Ishikawa (cell line): Measurements from ENCODE around the gene OTULIN.
A peak's percentile ranks its signal among the peaks of the same experiment; 100 is the strongest.

Experiments used
- CEBPB ChIP-seq: IDR thresholded peaks from 2 replicates; pipeline ENCODE4 v1.6.1; 2012
- CREB1 ChIP-seq: IDR thresholded peaks from 2 replicates; pipeline ENCODE4 v1.6.1; 2012; ENCODE audit warnings: low read depth
- EGR1 ChIP-seq: IDR thresholded peaks from 2 replicates; pipeline ENCODE4 v1.6.1; 2012
- EP300 ChIP-seq: IDR thresholded peaks from 2 replicates; pipeline ENCODE4 v1.6.1; 2012; ENCODE audit warnings: borderline replicate concordance
- FOXM1 ChIP-seq: IDR thresholded peaks from 2 replicates; pipeline ENCODE4 v1.6.1; 2012; ENCODE audit warnings: low read depth, borderline replicate concordance
- NFIC ChIP-seq: IDR thresholded peaks from 2 replicates; pipeline ENCODE4 v1.6.1; 2012
- RAD21 ChIP-seq: IDR thresholded peaks from 2 replicates; pipeline ENCODE4 v1.6.1; 2012; ENCODE audit warnings: low read depth
- TAF1 ChIP-seq: IDR thresholded peaks from 2 replicates; pipeline ENCODE4 v1.6.1; 2012; ENCODE audit warnings: low read depth, mild to moderate bottlenecking
- TCF12 ChIP-seq: IDR thresholded peaks from 2 replicates; pipeline ENCODE4 v1.6.1; 2012; ENCODE audit warnings: low read depth
- TEAD4 ChIP-seq: IDR thresholded peaks from 2 replicates; pipeline ENCODE4 v1.6.1; 2012
- YY1 ChIP-seq: IDR thresholded peaks from 2 replicates; pipeline ENCODE4 v1.6.1; 2012; ENCODE audit warnings: low read depth
- ZBTB7A ChIP-seq: IDR thresholded peaks from 2 replicates; pipeline ENCODE4 v1.6.1; 2012; ENCODE audit warnings: low read depth
- TF ChIP-seq, protein P1 (sequence below): IDR thresholded peaks from 2 replicates; pipeline ENCODE4 v1.6.1; 2012; ENCODE audit warnings: low read depth, mild to moderate bottlenecking
- TF ChIP-seq, protein P2 (sequence below): IDR thresholded peaks from 2 replicates; pipeline ENCODE4 v1.6.1; 2012
- TF ChIP-seq, protein P3 (sequence below): IDR thresholded peaks from 2 replicates; pipeline ENCODE4 v1.6.1; 2012

Gene OTULIN

DNA sequence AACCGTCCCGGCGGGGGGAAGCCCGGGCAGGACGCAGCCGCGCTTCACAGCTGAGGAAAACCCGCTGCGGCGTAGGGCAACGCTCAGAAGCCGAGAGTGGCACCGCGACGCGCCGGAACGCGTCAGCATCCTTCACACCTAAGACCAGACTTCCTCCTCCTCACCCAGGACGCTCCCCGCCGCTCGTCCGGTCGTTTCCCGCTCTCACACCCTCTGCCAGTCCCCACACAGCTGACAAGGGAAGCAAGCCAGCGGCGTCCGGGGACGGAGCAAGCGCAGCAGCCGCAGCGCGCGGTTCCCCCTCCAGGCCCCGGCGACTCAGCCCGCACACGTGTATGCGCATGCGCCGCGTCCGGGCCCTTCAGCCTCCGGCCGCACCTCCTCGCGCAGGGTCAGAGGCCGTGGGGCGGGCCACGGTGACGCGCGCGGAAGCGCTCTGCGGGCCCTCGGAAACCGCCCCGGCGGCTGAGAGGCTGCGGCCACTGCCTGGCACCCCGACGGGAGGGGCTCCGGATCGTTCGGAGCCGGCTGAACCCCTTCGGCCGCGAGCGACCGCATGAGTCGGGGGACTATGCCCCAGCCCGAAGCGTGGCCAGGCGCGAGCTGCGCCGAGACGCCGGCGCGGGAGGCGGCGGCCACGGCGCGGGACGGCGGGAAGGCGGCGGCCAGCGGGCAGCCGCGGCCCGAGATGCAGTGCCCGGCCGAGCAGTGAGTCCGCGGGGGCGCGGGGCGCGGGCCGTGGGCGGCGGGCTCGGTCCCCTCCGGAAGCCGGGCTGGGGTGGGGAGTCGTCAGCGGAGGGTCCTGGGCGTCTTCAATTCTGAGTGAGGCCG is at the start of gene OTULIN:
Gene OTULIN, plus strand, starts transcription at position 449 of the 831 bp plus-strand sequence. Its CDS starts 108 bp downstream, at position 557.
- peak; percentile 54; the same call in 1 of the 2 replicates for TF ChIP-seq TCF12
- TF ChIP-seq TEAD4, result no peak
- TF ChIP-seq NFIC, result no peak
- no peak for TF ChIP-seq YY1
- TF ChIP-seq, protein P1, sequence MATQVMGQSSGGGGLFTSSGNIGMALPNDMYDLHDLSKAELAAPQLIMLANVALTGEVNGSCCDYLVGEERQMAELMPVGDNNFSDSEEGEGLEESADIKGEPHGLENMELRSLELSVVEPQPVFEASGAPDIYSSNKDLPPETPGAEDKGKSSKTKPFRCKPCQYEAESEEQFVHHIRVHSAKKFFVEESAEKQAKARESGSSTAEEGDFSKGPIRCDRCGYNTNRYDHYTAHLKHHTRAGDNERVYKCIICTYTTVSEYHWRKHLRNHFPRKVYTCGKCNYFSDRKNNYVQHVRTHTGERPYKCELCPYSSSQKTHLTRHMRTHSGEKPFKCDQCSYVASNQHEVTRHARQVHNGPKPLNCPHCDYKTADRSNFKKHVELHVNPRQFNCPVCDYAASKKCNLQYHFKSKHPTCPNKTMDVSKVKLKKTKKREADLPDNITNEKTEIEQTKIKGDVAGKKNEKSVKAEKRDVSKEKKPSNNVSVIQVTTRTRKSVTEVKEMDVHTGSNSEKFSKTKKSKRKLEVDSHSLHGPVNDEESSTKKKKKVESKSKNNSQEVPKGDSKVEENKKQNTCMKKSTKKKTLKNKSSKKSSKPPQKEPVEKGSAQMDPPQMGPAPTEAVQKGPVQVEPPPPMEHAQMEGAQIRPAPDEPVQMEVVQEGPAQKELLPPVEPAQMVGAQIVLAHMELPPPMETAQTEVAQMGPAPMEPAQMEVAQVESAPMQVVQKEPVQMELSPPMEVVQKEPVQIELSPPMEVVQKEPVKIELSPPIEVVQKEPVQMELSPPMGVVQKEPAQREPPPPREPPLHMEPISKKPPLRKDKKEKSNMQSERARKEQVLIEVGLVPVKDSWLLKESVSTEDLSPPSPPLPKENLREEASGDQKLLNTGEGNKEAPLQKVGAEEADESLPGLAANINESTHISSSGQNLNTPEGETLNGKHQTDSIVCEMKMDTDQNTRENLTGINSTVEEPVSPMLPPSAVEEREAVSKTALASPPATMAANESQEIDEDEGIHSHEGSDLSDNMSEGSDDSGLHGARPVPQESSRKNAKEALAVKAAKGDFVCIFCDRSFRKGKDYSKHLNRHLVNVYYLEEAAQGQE, result no peak
- TF ChIP-seq CEBPB, result no peak
- TF ChIP-seq, protein P2, sequence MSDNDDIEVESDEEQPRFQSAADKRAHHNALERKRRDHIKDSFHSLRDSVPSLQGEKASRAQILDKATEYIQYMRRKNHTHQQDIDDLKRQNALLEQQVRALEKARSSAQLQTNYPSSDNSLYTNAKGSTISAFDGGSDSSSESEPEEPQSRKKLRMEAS, result peak; percentile 98
- peak; percentile 70; the same call in 1 of the 2 replicates for TF ChIP-seq CREB1
- TF ChIP-seq, protein P3, sequence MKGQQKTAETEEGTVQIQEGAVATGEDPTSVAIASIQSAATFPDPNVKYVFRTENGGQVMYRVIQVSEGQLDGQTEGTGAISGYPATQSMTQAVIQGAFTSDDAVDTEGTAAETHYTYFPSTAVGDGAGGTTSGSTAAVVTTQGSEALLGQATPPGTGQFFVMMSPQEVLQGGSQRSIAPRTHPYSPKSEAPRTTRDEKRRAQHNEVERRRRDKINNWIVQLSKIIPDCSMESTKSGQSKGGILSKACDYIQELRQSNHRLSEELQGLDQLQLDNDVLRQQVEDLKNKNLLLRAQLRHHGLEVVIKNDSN, result peak; percentile 14
- TF ChIP-seq ZBTB7A, result peak; percentile 85
- no peak for TF ChIP-seq EP300
- no peak; the same call in 1 of the 2 replicates for TF ChIP-seq EGR1
- TF ChIP-seq TAF1, result peak; percentile 75
- TF ChIP-seq FOXM1, result no peak

DNA sequence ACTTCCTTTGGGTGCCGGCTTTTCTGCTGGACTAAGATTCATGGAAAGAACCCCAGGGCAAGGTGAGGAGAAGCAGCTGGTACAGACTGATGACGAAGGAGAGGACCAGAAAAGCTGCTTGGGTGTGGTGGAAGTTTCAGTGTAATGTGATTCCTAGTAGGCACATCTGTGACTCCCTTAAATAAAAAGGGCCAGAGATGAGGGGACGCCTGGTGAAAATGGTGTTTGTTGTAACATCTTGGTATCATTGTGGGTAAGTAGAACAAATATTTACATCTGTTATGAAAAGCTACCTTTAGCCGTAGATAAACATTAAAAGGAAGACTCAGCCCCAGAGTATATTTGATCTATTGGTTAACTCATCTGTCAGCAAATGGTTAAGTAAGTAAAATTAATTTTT is 49.2 kb upstream of the OTULIN start:
- no peak for TF ChIP-seq NFIC
- TF ChIP-seq YY1, result no peak
- no peak for TF ChIP-seq CREB1
- TF ChIP-seq, protein P2, result no peak
- TF ChIP-seq FOXM1, result no peak
- TF ChIP-seq ZBTB7A, result no peak
- no peak for TF ChIP-seq TEAD4
- TF ChIP-seq TAF1, result no peak
- TF ChIP-seq, protein P3, result no peak
- no peak for TF ChIP-seq TCF12
- TF ChIP-seq EP300, result no peak
- TF ChIP-seq EGR1, result no peak
- TF ChIP-seq, protein P1, result no peak
- no peak for TF ChIP-seq RAD21
- no peak for TF ChIP-seq CEBPB

DNA sequence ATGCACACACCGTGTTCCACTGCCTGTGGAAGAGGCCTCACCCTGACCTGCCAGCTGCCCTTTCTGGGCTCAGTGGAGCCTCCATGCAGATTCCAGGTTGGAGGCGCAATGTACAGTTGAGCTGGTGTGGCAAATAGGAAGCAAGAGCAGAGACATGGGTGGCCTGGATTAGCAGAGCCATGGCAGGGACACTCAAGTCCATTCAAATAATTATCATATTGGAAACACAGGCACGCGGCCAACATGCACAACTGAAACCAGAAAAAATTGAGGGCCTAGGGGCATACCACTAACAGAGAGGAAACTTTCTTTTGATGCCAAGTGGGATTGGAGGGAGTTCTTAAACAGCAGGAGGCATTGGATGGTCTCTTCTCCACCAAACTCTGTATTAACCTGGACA is 47.1 kb upstream of the OTULIN start:
- TF ChIP-seq YY1, result no peak
- TF ChIP-seq EP300, result no peak
- no peak for TF ChIP-seq CEBPB
- TF ChIP-seq, protein P3, result no peak
- no peak for TF ChIP-seq CREB1
- TF ChIP-seq ZBTB7A, result no peak
- TF ChIP-seq TCF12, result no peak
- TF ChIP-seq EGR1, result no peak
- TF ChIP-seq TEAD4, result no peak
- TF ChIP-seq RAD21, result no peak
- TF ChIP-seq, protein P1, result no peak
